NK-92 treated with Interleukin-12 subunit alpha and Interleukin-12 subunit beta, amount 100 ng/mL, for 24 hours (cell line): ENCODE measurements around the gene GSTT4.
"Not testable (repeated sequence)": the region's sequence is repeated elsewhere in the genome, so short reads cannot be mapped to it uniquely, and the experiment has no call there.

Source experiments
- DNase-seq: peaks from one replicate; lab custom pipeline; 2025; lab: John Stamatoyannopoulos, UW

The GSTT4 gene

GRCh38 chr22:24024354-24024753, 19.1 kb upstream of the GSTT4 start:
- no peak for DNase-seq

DNA sequence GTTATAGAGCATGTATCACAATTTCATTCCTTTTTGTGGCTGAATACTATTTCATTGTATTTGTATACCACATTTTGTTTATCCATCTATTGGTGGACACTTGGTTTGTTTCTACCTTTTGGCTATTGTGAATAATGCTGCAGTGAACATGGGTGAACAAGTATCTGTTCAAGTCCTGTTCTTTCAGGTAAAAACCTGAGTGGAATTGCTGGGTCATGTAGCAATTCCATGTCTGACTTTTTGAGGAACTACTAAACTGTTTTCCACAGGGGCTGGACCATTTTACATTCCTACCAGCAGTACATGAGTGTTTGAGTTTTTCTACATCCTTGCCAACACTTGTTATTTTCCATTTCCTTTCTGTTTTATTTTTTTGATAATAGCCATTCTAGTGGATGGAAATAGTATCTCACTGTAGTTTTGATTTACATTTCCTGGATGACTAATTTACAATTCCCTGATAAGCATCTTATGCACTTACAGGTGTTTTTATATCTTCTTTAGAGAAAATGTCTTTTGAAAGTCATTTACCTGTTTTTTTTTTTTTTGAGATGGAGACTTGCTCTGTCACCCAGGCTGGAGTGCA, 18.0 kb upstream of the GSTT4 start:
- DNase-seq, result no peak

DNA sequence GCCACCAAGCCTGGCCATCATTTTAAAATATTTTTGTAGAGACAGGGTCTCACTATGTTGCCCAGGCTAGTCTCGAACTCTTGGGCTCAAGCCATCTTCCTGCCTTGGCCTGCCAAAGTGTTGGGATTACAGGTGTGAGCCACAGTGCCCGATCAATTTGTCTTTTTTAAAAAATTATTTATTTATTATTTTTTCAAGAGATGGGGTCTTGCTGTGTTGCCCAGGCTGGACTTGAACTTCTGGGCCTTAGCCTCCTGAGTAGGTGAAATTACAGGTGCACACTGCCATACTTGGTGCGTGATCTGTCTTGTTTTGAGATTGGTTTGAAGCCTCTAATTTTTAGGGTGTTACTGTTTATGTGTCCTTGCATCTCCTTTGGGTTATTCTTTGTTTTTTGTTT, 16.1 kb upstream of the GSTT4 start:
- DNase-seq, result no peak

DNA sequence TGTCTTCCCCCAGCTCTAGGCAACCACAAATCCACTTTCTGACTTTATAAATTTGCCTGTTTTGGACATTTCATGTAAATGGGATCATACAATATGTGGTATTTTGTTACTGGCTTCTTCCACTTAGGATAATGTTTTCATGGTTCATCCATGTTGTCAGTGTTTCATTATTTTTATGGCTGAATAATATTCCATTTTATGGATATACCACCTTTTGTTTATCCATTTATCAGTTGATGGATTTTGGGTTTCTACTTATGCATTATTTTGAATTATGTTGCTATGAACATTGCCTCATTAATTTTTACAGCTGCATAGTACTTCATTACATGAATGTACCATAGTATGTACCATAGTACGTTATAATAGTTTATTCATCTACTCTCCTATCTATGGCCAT, 10.9 kb upstream of the GSTT4 start:
- DNase-seq, result no peak

DNA sequence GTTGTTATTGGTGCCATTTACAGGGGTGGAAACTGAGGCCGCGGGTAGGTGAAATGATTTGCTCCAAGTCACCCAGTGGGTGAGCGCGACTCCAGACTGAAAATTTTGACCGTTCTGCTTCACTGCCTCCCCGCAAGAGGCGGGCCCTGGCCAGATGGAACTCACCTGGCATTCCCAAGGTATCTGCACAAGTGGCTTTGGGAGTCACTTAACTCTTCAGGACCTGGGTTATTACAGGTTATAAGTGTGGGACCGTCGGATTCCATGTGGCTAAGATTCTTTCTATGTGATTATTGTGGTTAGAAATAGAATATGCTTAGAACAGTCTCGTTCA, 6.4 kb upstream of the GSTT4 start:
- DNase-seq, result no peak

DNA sequence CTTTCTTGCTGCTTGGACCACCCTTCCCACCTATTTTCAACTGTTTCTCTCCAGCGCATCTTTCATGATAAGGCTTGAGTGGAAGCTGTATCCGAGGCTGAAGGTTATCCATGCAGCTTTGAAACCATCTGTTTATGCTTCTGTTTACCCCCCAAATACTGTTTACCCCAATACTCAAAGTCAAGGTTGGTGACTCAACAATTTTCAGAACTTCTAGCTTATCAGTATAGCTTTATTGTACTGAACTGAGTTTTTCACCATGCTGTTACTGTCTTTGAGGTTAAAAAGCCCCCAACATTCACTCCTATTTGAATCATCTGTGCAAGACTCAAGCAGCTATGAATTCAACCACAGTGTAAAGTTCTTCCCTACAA, 4.8 kb upstream of the GSTT4 start:
- no peak for DNase-seq

DNA sequence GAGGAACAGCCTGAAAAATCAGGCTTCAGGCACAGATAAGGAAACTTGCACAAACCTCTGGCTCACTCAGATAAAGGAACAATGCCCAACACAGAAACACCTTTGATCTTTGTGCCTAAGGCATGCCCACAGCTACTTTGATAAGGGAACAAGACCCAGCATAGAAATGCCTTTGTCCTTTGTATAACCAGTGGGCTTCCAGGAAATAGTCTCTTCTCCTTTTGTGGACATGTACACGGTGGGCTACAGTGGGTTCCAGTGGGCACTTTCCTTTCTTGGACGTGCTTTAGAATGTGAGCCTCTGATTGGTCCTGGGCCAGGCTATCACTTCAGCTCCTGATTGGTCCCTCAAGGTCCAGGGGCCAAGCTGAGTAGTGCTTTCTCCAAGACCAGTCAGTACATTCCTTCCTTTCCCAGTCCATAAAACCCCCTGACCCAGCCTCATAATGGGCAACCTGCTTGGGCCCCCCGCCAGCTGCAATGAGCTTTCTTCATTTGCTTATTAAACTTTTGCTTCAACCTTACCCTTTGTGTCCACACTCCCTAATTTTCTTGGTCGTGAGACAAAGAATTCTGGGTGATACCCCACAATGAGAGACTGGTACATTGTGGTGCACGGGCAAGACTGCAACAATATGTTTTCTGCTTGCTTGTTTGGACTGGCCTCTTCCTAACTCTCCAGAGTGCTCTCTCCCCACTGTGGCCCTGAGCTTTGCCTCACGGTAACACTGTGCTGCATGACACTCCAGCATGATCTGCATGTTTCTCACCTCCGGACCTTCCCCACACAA, 4.2 kb upstream of the GSTT4 start:
- DNase-seq, result no peak

DNA sequence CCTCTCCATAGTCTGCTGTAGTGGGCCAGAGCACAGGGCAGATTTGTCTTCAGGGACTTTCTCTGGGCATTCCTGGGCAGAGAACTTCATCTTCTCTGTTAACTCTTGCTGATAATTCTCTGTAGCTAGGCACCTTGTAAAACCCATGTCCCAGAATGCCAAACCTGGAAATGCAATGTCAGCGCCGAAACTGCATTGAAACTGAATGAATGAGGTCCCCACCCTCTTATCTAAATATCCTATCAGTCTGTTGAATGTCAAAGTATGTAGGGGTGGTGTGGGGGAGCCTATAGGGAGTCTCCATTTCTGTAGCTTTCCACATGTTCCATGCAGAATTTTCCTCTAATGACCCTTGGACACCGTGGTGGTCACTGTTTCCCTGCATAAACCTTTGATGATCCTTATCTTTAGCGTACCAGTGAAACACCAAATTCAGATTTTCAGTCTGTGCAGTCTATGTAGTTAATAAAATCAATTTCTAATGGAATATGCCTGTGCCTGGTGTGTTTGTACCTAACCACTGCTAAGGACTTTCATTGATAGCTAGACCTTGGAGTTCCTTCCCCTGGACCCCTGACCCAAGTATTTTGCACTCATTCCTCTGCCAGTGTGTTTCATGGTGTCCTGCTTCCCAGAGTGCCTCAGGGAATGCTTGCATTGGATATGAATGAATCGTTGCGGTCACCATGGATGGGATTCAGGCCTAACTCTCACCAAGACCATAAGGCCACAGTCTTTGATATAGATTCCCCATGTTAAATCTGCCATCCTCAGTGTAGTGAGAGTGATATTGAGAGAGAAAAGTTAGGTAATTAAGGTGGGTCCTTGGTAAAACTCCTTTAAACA, 3.4 kb upstream of the GSTT4 start:
- DNase-seq, result no peak

DNA sequence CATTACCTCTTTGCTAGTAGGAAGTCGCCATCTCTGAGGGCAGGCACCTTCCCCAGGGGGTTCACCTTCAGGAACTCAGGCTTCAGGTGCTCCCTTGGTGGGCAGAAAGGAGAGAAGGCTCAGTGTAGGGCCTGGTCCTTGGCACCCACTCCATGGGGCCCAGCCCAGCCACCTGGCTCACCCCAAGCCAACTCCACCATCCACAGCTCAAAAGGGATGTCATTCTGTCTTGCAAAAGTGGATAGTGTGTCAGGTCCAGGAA, 2.7 kb upstream of the GSTT4 start:
- no peak for DNase-seq

DNA sequence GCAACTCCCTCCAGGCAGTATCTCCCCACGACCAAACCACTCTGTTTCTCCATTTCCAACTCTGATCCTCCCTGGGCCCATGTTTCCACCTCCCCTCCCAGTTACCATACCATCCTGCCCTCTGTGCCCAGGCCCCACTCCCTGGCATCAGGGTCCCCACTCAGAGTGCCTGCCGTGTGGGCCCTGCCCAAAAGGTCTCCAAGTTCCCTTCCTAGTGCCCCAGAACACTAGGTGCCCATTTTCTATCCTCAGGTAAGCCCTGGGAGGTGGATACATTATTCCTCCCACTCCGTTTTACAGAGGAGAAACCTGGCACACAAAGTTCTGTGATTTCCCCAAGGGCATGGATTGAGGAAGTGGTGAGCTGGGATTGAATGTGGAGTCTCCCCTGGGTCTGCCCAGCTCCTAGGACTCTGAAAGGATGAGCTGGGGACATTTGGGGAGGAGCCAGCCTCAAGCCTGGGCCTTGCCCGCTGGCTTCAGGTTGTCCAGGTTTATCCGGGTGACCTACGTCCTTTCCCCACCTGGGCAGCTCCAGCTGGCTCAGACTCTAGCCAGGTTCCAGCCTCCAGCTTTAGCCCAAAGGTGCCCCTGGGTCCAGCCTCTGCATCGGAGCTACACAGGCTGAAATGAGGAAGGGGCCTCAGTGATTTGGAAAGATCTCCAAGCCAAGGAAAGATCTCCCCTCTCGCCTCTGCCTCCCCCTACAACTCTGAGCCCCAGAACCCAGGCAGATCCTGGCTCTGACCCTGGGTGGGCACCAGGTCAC, 2.2 kb upstream of the GSTT4 start:
- DNase-seq, result no peak

DNA sequence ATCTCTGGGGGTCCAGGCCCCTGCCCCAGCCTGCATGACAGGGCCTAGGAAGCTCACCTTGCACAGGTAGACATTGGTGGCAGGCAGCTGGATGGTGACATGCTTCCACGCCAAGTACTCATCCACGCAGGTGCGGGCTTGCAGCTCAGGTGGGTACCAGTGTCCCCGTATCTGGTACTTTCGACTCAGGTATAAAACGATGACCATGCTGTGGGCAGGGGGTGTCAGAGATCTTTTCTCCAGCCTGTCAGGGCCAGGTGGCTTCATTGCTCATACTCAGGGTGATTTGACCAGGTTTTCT, 1.6 kb upstream of the GSTT4 start:
- DNase-seq, result no peak

DNA sequence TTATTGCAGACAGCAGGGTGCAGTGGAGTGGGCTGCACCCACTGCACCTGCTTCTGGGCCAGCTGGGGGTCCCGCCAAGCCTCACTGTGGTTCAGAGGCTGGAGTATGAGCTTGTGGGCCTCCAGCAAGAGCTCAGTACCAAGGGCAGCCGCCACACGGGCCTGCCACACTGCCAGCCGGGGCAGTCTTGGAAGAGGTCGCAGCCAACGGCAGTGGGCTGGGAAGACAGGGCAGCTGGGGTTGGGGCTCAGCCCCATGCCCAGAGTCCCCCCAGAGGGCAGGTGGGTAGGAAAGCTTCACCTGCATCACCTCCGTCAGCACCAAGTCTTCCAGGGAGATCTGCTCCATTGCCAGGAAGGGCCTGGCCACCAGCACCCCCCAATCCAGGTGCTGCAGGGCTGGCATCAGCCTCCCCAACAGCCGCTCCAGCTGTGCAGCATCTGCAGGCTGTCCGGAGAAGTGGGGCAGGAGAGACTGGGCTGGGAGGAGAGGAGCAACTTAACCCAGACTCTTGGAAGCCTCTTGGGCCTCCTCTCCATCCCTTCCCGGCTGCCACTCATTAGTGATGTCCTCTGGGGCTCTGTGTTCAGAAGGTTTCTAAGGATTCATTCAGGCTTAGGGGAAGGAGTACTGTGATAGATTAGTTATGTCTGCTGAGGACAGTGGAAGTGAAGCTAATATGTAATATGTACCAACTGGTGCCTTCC, 1.1 kb upstream of the GSTT4 start:
- DNase-seq, result no peak

- no peak for DNase-seq
These were observed 1.4 kb downstream of the GSTT4 start for GRCh38 chr22:24003887-24004286.

DNA sequence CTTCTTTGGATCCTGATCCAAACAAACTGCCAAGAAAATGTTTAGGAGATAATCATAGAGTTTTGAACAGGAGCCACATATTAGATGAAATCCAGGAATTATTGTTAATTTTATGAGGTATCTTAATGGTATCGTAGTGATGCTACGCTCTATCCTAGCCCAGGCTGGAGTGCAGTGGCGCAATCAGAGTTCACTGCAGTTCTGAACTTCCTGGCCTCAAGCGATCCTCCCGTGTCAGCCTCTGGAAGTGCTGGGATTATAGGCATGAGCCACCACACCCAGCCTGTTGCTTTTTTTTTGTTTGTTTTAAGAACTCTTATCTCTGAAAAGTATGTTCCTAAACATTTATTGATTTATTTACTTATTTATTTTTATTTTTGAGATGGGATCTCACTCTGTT, 2.4 kb downstream of the GSTT4 start:
- DNase-seq, result no peak

DNA sequence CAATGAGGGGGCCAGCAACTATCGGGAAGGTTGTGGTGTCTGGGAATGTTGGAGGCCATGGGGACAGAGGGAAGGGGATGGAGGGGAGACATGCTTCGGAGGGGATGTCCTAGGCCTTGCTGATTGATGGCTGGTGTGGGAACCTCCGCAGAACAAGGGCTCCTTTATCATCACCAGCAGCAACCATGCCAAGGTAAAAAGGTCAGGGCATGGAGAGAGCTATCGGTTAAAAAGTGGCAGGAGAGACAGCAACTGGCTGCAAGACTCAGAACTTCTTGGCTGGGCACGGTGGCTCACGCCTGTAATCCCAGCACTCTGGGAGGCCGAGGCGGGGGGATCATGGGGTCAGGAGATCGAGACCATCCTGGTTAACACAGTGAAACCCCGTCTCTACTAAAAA, 3.0 kb downstream of the GSTT4 start:
- no peak for DNase-seq

GRCh38 chr22:24001314-24001713, 3.9 kb downstream of the GSTT4 start:
- no peak for DNase-seq

DNA sequence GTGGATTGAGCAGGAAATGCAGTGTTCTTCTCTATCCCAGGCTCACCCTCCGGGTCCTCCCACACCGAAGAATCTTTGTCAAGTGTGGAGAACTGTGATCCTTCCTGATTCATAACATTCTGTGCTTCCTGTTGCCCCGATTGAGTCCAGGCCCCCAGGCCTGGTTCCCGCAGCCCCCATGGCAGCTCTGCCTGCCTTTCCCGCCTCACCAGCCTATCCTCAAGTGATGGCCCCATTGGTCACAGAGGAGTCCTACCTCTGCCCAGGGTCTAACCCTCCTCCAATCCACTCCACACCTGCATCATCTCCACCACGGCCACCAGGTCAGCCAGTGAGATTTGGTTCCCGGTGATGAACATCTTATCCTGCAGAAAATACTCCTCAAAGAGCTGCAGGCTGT, 5.5 kb downstream of the GSTT4 start:
- not testable (repeated sequence) for DNase-seq

GRCh38 chr22:23997092-23997491, 8.2 kb downstream of the GSTT4 start:
- DNase-seq, result no peak

GRCh38 chr22:23993581-23994177, 11.6 kb downstream of the GSTT4 start:
- DNase-seq, result not testable (repeated sequence)

DNA sequence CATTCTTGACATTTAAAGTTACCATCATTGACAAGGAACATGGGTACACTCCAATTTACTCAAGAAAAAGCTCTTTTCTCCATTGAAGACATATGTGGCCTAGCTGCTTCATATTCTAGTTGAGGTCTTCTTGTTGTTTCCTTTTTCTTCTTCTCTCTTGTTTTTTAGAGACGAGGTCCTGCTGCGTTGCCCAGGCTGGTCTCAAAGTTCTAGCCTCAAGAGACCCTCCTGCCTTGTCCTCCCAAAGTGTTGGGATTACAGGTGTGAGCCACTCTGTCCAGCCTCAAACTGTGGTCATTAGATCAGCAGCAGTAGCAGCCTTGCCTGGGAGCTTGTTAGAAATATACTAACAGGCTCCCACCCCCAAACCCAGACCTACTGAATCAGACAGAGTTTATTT, 12.2 kb downstream of the GSTT4 start:
- DNase-seq, result not testable (repeated sequence)

GRCh38 chr22:23989583-23990244, 15.5 kb downstream of the GSTT4 start:
- DNase-seq, result not testable (repeated sequence)
